NCI-H1105 (cell line): ENCODE measurements around the gene MVB12A.

Source experiments
- DNase-seq: peaks from one replicate; lab custom pipeline; 2025; lab: John Stamatoyannopoulos, UW

MVB12A gene

GRCh38 chr19:17471410-17472125 lies 51.7 kb downstream of the MVB12A start:
- no peak for DNase-seq

GRCh38 chr19:17473041-17473440 lies 53.2 kb downstream of the MVB12A start:
- no peak for DNase-seq
